ENCODE measurements around the gene TINAG.

GRCh38 chr6:54335871-54336270 is 27.6 kb downstream of the TINAG start:
- TF ChIP-seq CTCF (IDR thresholded peaks at IDR 0.05) (no peak), POLR2A (IDR thresholded peaks at IDR 0.05) (no peak)

All from thyroid gland (tissue), 4 donors.